HG03097 (cell line): ENCODE measurements around the gene RPH3AL.
"Not testable (repeated sequence)": the region's sequence is repeated elsewhere in the genome, so short reads cannot be mapped to it uniquely, and the experiment has no call there.

ENCODE experiments used
- ATAC-seq: cut with Tn5 transposase; IDR thresholded peaks from one replicate; pipeline ENCODE4 v1.9.1; 2021; ENCODE audit not compliant: unreplicated experiment, low FRiP score

Gene RPH3AL

DNA sequence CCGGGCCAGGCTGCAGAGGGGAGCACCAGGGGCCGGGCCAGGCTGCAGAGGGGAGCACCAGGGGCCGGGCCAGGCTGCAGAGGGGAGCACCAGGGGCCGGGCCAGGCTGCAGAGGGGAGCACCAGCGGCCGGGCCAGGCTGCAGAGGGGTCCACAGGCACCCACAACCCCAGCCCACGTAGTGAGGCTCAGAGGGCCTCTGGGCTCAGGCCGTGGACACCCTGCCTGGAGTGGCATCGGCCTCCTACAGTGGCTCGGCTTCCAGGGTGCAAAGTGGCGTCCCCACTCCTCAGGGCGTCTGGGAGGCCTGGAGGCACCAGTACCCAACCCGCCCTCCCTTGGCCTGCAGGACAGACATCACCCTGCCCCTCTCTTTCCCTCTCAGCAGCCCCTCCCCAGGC lies 180.7 kb downstream of the RPH3AL start:
- ATAC-seq: no peak

DNA sequence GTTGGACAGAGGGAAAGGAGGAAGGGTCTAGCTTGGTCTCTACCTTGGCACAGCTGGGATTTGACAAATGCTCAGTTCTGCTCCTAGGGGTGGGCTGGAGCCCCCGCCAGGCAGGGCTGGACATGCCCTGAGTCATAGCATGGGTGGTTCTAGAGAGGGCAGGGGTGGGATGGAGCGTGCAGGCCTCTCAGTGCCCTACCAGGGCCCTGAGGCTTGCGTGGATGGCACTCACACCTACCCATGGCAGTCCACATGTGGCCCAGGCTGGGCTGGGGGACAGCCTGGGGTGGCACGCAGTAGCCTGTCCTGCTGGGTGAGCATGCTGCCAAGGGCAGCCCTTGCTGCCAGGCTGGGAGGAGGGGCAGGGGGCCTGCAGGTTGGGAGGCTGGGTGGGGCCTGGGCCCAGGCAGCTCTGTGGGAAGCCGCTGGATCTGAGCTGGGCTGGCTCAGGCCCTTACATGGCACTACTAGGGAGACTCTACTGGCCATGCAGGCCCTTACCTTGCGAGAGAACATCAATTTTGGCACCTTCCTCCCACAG lies 182.4 kb downstream of the RPH3AL start:
- no peak for ATAC-seq

DNA sequence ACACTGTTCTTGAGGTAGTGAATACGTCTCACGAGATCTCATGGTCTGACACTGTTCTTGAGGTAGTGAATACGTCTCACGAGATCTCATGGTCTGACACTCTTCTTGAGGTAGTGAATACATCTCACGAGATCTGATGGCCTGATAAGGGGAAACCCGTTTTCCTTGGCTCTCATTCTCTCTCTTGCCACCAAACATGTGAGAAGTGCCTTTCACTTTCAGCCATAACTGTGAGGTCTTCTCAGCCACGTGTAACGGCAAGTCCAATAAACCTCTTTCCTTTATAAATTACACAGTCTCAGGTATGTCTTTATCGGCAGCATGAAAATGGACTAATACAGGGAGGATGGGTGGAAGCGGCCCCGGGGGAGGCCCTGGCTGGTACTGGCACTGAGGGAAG lies 184.0 kb downstream of the RPH3AL start:
- not testable (repeated sequence) for ATAC-seq

DNA sequence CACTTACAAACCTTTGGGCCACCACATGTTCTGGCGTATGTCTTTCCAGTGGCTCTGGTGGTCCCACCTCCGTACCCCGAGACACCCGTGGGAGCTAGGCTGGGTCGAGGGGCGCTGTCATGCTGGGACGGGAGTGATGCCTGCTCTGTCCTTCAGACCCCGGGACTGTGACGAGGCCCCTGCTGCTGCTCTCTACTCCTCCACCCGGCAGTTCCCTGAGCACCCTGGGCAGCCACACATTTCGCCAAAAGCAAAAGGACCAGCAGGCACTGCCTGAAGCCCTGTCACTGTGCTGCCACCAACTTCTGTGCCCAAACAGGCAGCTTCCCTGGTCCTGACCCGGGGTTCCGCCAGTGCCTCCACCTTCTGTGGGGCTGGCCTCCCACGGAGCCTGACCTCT lies 186.7 kb downstream of the RPH3AL start:
- no peak for ATAC-seq

DNA sequence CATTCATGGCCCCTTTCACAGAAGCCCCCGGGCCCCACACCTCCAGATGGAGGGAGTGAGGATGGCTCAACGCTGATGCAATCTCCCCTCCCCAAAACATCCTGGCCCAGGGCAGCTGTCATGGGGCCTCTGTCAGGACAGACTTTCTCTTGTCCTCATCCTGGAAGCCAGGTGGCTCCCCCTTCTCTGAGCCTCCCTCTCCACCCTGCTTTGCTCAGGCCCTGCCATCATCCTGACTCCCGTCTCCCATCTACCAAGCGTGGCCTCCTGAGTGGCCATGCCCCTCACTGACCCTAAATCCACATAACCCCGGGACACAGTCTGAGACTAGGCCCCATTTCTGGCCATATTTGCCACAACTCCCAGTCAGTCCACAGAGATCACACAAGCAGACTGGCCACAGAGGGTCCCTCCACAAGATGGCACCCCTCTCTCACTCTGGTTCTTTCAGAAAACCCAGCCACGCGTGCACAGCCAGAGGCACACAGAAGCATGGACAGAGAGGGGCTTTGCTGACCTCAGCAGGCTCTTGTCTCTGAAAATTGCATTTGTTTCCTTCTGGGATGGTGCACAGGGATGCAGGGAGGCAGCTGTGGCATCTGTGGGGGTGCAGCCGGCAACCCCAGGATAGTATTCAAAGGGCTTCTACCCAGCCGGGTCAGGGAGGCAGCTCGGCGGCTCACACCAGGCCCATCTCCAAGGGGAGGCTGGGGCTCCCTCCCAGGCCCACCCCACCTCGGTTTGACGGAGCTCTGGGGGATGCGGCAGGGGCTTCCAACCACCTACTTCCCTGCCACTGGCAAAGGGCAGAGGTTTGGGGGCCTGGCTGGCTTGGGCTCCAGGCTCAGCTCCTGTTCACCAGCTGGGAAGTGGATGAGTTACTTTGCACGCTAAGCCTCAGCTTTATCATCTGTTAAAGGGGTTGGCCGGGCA lies 188.0 kb downstream of the RPH3AL start:
- ATAC-seq: no peak

DNA sequence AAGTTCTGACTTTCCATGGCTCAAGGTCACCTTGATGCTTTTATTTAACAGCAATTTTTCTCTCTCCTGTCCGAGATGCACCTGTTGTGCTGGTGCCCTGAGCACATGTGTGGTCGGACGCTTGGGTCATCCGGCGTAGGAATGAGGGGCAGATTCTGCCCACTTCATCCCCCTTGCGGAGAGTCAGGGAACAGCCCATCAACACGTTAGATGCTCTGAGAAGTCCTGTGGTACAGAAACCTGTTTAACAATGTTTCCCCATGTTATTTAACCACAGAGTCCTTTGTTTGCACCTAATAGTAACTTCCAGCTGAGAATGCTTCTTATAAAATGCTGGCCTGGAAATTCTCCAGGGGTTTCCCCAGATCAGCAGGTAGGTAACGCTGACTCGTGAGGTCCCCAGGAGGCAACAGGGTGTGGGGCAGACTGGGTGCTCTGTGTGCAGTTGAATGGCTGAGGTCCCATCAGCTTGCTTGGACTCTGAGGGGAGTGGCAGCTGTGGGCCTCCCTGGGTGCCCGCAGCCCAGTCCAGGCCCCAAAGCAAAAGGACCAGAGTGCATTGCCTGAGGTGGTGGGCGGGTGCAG lies 189.0 kb downstream of the RPH3AL start:
- no peak for ATAC-seq

DNA sequence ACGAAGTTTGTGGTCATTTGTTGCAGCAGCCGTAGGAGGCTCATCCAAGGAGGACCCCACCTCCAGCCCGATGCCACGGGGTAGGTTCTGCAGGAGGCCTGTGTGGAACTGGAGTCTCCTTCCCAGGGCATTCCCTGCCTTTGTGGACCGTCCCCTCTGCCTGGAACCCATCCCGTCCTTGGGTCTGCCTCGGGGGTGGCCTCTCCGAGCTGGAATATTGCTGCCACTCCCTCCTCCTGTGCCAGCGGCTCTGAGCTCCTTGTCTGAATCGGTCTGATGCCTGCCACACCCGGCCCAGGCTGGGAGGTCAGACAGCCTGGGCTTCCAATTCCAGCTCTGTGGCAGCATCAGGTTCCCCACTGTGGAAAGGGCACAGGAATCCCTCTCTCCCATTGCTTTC lies 189.9 kb downstream of the RPH3AL start:
- no peak for ATAC-seq
